IMR-90 (cell line): ENCODE data around the gene SLC6A13.
"Not testable (repeated sequence)": the region's sequence is repeated elsewhere in the genome, so short reads cannot be mapped to it uniquely, and the experiment has no call there.

ENCODE experiments used
- BHLHE40 ChIP-seq: fragments of 150-350 bp; IDR thresholded peaks from 2 replicates; pipeline ENCODE4 v1.6.1; 2016; ENCODE audit warnings: mild to moderate bottlenecking, low read depth, low read length
- CEBPB ChIP-seq: IDR thresholded peaks from 2 replicates; pipeline ENCODE4 v1.6.1; 2012; ENCODE audit warnings: low read depth, low read length, improper control_type of control experiment
- CHD1 ChIP-seq: IDR thresholded peaks from 2 replicates; pipeline ENCODE4 v1.6.1; 2012; ENCODE audit warnings: low read depth, low read length, improper control_type of control experiment
- CTCF ChIP-seq: conservative IDR thresholded peaks from 2 replicates; pipeline ENCODE4 v1.5.1; 2012; ENCODE audit warnings: mild to moderate bottlenecking, low read depth, low read length, improper control_type of control experiment
- ELK1 ChIP-seq: fragments of 150-350 bp; IDR thresholded peaks from 2 replicates; pipeline ENCODE4 v1.6.1; 2016; ENCODE audit warnings: low read depth, mild to moderate bottlenecking, low read length, moderate library complexity, borderline replicate concordance
- FOS ChIP-seq: fragments of 150-350 bp; IDR thresholded peaks from 2 replicates; pipeline ENCODE4 v1.6.1; 2016; ENCODE audit warnings: low read depth, low read length
- MAZ ChIP-seq: IDR thresholded peaks from 2 replicates; pipeline ENCODE4 v1.6.1; 2012; ENCODE audit warnings: low read depth, mild to moderate bottlenecking, low read length, improper control_type of control experiment, moderate library complexity, borderline replicate concordance
- MXI1 ChIP-seq: IDR thresholded peaks from 2 replicates; pipeline ENCODE4 v1.6.1; 2012; ENCODE audit warnings: low read depth, mild to moderate bottlenecking, low read length, moderate library complexity, borderline replicate concordance
- POLR2A ChIP-seq: IDR thresholded peaks from 2 replicates; pipeline ENCODE4 v1.6.1; 2012; ENCODE audit warnings: mild to moderate bottlenecking, low read depth, low read length
- RAD21 ChIP-seq: IDR thresholded peaks from 2 replicates; pipeline ENCODE4 v1.6.1; 2012; ENCODE audit warnings: low read length, improper control_type of control experiment
- RCOR1 ChIP-seq: IDR thresholded peaks from 2 replicates; pipeline ENCODE4 v1.6.1; 2012; ENCODE audit warnings: mild to moderate bottlenecking, low read length, improper control_type of control experiment; ENCODE audit not compliant: insufficient replicate concordance
- RFX5 ChIP-seq: IDR thresholded peaks from 2 replicates; pipeline ENCODE4 v1.8.0; 2012; ENCODE audit warnings: low read depth, mild to moderate bottlenecking, low read length, moderate library complexity
- SMC3 ChIP-seq: fragments of 150-350 bp; IDR thresholded peaks from 2 replicates; pipeline ENCODE4 v1.6.1; 2016; ENCODE audit warnings: low read depth, mild to moderate bottlenecking, antibody characterized with exemption, low read length, moderate library complexity
- TF ChIP-seq, protein P1 (sequence below): fragments of 150-350 bp; IDR thresholded peaks from 2 replicates; pipeline ENCODE4 v1.6.1; 2017; ENCODE audit warnings: mild to moderate bottlenecking, antibody characterized with exemption, low read length, low read depth

- TF ChIP-seq CTCF, RAD21, FOS, MAZ, RCOR1, ELK1, POLR2A, CHD1, BHLHE40, RFX5, SMC3, CEBPB, MXI1: not testable (repeated sequence)
- TF ChIP-seq, protein P1, sequence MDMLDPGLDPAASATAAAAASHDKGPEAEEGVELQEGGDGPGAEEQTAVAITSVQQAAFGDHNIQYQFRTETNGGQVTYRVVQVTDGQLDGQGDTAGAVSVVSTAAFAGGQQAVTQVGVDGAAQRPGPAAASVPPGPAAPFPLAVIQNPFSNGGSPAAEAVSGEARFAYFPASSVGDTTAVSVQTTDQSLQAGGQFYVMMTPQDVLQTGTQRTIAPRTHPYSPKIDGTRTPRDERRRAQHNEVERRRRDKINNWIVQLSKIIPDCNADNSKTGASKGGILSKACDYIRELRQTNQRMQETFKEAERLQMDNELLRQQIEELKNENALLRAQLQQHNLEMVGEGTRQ = not testable (repeated sequence)
Observed at GRCh38 chr12:299511-299910, 36.9 kb upstream of the SLC6A13 start.
